NCI-H1694 treated with DMSO at 0.1 percent for 48 hours (cell line): ENCODE results near the gene USH1C.

Source experiments
- DNase-seq: peaks from one replicate; lab custom pipeline; 2025; lab: John Stamatoyannopoulos, UW

The USH1C gene

DNA sequence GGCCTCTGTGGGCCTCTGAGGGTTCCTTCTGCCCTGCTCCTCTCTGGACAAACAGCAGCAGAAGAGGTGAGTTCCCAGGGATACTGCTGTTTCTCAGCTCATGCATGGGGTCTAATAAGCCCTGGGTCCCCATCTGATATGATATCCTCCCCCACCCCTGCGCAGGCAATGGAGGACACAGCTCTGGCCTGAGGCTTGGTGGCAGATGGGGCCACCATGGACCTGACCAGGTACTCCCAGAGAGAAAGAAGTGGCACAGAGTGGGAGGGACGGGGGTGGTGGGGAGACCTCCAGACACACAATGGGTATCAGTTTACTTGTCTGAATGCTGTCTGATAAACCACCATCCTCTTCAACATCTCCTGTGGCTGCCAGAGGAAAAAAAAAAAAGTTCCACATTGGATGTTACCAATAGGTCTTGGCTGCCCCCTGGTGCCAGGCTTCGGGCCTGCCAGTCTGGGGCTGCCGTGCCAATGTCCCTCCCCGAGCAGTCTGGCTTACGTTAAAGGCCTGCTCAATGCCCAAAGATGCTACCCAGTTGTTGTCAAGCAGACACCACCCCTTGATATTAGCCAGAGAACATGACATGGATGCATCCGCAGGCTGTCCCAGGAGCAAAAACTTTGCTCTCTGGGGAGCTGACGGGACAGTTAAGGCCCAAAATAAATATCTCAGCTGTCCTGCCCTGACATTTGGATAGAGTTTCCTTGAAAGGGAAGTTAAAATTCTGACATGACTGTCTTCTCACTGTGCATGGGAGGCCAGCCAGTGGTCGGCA lies 39.7 kb downstream of the USH1C start:
- DNase-seq, result peak; percentile 61

DNA sequence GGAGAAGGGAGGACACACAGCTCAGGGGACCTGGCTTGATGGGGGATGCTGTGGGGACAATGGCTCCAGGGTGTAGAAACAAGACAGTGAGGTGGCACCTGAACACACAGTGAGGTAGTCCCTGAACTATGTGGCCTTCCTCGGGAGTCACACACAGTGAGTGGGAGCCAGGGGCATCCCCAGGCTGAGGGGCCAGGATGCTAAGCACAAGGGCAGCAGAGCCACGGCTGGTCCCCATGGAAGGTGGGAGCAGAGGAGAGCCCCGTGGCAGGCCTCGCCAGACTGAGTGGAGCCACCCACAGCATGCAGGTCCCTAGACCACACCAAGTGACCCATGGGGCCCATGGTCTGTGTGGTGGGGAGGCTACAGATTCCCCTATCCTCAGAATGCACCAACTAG lies 41.6 kb downstream of the USH1C start:
- no peak for DNase-seq

DNA sequence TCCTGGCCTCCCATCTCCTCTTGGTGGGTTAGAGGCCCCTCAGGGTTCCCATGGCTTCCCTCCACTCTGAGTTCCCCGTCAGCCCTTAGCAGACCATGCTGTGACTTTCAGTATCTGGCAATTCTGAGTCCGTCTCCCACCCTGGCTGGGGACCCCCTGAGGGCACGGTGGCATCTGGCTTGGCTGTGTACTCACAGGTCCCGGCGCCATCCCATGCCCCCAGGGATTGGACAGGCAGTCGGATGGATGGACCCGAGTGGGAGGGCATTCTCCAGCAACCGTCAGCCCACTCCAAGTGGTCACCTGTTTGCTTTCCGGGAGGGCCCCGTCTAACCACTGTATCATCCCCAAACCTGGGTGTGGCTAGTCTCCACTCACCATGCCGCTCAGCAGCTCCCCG lies 43.5 kb downstream of the USH1C start:
- DNase-seq, result no peak

DNA sequence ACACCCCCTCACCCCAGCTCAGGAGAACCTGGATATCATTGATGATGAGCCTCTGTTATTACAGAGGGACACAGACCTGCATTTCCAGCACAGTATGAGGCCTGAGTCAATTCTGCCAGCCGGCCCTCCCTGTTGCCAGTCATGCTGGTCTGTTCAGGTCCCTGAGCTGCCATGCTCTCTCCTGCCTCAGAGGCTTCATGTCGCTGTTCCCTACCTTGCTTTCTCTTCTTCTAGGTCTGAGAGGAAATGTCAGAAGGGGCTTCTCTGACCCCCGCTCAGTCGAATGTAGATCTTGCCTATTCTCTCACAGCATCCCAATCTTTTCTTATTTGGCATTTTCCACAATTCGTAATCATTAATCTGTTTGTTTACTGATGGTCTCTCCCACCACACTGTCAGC lies 45.7 kb downstream of the USH1C start:
- no peak for DNase-seq

DNA sequence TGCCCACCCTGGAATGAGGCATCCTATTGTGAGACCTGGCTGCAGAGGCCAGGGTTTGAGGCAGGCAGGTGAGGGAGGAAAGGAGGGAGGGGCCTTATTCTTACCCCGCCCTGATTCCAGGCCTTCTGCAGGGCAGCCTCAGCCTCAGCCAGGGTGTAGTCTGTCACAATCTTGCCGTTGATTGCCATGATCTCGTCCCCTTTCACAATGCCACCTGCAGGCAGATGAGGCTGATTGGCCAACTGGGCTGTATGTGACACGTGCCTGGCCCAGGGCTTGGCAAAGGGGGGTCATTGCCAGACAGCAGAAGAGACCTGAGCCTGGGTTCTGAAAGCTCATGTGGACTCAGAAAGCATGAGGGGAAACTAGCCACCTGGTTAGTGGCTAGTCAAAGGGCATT lies 46.2 kb downstream of the USH1C start:
- no peak for DNase-seq

DNA sequence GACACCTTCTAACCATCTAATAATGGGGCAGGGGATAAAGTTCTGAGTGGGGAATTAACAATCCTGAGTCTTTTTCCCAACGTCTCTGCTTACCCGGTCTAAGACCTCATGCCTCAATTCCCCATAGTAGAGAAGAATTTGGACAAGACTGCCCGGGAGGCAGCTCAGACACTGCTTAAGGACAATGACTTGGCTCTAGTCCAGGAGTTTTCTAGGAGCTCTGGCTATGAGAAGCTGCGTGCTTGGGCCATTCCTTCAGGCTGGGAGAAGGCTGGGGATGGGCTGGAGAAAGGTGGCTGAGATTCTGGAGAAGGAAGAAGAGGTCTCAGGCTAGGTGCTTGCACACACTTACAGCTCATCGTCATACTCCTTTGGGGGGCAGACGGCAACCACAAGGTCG lies 47.8 kb downstream of the USH1C start:
- no peak for DNase-seq

DNA sequence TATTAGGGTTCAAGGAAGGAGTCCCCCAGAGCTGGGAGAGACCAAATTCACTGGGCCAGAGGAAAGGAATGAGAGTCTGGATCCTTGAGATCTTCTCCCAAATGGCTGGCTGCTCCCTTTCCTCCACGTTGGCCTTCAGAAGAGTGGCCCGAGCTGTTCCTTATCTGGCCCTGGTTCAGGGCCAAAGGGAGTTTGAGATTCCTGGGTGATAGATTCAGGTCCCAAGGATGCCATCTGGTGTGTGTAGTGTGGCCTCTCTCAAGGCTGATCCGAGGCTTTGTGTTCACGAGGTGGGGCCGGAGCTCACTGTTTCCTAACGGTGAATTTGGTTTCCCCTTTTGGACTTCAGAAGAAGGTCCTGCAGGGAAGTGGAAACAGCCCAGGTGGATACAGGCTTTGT lies 50.2 kb downstream of the USH1C start:
- DNase-seq, result no peak

DNA sequence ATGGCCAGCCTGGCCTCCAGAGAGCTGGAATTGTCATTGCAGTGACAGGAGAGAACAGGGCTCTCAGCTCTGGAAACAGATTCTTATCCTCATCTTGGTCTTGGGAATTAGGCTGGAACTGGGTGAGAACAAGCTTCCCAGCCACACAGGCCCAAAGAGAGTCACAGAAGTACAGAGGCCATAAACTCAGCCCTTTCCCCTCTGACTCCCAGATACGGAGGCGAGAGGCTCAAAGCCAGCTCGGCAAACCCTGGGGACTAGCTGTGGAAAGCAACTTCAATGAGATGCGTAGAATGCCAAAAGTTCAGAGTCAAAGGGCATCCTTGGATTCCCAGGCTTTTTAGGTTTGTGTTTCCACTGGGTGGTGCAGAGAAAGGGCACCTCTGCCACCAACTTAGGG lies 53.3 kb downstream of the USH1C start:
- no peak for DNase-seq

DNA sequence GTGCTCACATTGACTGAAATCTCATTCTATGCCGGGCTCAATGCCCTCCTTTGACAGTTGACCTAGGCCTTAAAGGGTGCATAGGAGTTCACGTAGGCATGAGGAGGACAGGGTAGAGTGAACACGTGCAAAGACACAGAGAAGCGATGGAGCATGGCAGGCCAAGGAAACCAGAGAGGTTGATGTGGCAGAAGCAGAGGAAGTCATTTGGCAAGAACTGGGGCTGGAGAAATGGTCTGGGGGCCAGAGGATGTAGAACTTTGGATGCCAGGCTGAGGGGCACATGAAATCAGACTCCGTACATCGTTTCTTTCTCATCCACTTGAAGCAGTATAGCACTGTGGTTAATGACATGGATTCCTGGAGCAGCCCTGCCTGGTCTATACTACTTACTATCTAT lies 54.0 kb downstream of the USH1C start:
- no peak for DNase-seq

DNA sequence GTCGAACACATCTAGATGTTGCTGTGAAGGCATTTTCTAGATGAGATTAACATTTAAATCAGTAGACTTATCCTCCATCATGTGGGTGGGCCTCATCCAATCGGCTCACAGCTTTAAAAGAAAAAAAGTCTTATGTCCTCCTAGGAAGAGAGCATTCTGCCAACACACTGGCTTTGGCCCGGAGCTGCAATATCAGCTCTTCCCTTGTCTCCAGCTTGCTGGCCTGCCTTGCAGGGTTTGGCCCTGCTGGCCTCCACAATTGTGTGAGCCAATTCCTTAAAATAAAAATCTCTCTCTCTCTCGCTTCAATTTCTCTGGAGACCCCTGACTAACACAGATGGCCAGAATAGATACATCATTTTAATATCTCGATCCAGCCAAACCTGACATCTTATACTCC lies 54.5 kb downstream of the USH1C start:
- DNase-seq, result no peak

DNA sequence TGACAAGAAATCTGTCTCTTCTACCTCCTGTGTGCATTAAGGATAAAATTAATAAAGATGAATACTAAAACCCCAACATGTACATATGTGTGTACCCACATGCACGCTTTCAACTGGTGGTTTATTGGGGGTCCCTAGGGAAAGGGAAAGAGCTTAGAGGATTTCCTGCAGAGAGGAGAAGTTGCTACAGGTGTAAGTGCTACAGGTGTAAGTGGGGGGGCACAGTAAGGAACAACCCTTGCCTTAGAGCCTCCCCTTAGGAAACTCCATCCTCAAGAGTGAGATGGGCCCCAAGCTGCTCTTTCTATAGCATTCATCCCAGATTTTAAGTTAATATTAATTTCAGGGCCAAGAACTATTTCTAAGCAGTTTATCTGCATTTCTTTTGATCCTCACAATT lies 55.7 kb downstream of the USH1C start:
- DNase-seq, result no peak

DNA sequence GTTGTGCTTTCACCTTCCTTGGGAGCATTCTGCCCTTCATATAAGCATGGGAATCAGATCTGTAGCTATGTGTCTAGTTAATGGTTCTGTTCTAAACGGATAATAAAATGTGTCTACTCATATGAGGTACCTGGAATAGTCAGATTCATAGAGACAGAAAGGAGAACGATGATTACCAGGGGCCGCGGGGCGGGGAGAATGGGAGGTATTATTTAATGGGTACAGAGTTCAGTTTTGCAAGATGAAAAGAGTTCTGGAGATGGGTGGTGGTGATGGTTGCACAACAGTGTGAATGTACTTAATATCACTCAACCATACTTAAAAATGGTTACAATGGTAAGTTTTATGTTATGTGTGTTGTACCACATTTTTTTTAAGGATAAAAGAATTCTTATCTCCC lies 57.6 kb downstream of the USH1C start:
- DNase-seq, result no peak

DNA sequence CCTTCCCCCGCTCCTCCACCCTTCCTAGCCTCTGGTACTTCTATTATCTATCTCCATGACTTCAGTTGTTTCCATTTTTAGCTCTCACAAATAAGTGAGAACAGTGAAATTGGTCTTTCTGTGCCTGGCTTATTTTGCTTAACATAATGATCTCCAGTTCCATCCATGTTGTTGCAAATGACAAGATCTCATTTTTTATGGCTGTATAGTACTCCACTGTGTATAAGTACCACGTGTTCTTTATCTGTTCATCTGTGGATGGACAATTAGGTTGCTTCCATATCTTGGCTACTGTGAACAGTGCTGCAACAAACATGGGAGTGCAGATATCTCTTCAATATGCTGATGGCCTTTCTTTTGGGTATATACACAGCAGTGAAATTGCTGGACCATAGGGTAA lies 60.7 kb downstream of the USH1C start:
- DNase-seq, result no peak

DNA sequence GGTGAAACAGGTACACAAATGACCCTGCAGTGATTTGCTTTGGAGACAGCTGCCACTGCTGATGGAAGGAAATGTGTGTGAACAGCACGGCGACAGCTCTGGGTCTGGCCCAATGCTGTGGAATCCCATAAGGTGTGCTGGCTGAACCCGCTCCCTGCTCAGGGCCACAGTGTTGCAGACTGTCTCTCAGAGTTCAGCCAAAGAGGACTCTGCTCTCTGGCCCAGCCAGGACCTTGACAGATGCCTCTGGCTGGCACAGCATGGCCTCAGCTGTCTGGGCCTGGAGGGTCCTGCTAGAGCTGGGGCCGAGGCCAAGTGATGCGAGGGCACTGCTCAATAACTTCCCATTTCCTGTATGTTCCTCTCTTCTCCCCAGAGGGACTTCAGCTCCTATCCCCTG lies 62.3 kb downstream of the USH1C start:
- no peak for DNase-seq

DNA sequence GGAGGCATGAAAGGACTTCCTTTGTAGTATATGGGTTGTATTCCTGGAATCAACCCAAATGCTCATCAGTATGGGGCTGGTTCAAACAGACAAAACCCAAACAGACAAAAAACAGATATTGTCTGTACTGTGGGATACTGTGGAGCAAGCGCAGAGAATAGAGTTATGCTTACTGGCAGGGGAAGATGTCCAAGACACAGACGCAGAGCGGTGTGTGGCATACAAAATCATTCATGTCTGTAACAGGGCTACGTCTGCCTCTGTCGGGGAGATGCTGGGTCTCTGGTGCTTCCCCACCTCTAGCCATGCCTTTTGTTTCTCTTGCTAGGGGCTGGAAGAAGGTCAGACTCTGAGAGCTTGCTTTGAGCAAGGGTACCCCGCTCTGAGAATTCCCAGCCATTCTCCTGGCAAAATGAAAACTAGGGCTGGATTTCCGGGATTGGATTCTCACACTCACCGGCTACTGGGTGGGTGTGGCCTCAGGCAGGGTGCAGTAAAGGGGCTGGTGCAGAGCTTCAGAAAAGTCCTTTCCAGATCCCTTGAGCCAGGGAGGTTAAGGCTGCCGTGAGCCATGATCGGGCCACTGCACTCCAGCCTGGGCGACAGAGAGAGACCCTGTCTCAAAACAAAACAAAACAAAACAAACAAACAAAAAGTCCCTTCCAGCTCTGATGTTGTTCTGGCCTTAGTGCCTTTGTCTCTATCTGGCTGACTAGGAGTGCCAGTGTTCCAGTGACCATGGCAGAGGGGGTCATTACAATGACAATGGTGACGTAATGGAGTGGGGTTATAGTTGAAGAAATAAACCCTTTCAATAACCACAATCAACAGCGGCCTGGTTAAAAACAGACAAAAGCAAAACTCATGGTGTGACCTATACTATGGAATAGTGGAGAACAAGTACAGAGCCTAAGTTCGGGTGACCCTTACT lies 64.7 kb downstream of the USH1C start:
- DNase-seq, result peak; percentile 19

DNA sequence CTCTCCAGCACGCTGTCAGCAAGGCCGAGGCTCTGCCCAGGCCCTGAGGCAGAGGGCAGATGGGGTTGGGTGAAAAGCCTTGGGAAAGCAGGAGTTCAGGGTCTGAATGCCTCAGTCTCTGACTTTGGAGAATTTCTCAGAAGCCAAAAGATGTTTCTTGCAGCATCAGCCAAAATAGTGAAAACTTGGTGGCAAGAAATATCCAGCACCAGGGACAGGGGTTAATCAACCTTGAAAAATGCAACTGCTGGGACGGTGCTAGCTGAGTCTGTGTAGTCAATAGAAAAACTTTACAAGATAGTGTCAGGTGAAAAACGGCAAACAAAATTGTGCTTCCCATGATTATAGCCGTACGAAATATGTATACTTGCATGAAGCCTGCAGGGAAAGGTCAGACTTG lies 66.1 kb downstream of the USH1C start:
- no peak for DNase-seq

DNA sequence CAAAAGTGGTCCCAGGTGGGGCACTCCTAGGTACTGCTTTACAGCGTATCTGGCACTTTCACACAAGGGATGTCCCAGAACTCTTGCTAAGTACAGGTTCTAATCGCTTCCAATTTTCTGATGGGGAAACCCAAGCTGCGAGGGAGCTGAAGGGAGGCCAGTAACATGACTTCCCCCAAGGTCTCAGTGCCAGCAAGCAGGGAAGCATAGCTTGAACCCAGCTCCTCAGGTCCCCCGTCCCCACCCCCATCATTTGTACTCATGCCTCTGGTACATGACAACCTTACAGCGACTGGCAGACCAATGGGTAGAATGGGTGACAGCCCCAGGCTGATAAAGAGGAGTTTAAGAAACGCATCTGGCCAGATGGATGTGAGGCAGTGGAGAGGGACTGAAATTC lies 66.9 kb downstream of the USH1C start:
- no peak for DNase-seq

DNA sequence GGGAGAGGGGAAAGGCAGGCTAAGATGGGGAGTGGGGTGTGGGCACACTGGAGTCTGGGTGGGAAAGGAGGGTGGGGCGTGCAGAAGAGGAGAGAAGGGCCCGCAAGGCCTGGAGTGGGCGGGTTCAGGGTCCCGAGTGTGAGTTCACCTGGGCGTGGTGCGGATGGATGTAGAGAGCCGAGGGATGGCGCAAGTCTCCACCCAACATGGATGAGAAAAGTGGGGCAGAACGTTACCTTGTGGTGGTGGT lies 67.2 kb downstream of the USH1C start:
- no peak for DNase-seq

DNA sequence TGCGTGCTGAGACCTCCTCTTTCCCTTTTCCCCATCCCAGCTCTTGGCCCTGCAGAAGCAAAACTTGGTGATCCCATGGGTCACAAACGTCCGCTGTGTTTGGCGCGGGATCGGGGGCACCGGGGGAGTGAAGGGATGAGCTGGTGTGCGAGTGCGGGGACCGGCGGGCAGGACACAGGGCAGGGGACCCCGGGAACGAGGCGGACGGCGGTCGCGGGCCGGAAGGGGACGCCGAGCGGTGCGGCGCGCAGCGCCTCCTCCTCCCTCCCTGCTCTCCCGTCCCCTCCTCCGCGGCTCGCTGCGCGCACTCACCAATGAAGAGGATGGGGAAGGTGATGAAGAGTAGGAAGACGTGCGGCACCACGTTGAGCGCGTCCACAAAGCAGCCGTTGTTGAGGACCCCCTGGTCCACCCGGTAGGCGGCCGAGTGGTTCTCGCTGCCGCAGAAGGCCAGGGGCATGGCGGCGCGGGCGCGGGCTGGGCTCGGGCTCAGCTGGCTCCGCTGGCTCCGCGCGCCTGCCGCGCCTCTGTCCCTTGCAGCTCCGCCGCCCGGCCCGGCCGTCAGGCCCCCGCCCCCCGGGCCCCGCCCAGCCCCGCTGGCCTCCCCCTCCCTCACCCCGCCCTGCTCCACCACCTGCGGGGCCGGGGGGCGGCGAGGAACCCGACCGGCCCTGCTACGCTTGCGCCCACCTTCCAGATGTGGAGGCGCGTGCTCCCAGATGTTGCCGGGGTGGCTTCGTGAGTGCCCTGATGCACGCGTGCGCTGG lies 67.7 kb downstream of the USH1C start, which contains the start of gene ABCC8:
Gene ABCC8, minus strand, starts transcription at position 529 of the 767 bp plus-strand sequence. Its CDS starts 69 bp downstream, at position 460.
- DNase-seq, result no peak

DNA sequence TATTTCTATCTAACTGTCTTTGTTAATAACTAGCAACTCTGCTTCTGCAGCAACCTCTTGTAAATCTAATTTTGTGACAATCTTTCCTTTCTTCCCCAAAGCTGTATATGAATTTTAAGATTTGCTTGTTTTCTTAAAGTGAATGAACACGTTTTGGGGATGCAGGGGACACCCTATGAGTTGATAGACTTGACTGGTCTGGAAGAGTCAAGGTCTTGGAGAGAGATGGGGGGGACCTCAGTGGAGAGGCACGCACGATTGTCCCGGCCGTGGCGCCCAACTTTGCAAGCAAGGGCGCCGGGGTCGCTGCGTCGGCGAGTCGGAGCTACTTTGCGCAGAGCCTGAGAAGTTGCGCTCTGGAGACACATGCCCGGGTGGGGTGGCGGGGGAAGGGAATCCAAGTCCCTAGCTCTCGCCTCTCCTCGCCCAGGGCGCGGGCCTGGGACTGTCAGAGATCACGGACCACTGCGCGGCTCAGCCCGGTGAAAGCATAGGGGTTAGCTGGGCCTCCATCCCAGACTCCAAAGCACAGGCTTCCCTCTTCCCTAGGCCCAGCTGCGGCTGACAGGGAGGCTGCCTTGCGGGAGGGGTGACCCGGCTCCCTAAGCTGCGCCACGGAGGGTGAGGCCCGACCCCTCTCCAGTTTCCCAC lies 68.4 kb downstream of the USH1C start:
- no peak for DNase-seq

DNA sequence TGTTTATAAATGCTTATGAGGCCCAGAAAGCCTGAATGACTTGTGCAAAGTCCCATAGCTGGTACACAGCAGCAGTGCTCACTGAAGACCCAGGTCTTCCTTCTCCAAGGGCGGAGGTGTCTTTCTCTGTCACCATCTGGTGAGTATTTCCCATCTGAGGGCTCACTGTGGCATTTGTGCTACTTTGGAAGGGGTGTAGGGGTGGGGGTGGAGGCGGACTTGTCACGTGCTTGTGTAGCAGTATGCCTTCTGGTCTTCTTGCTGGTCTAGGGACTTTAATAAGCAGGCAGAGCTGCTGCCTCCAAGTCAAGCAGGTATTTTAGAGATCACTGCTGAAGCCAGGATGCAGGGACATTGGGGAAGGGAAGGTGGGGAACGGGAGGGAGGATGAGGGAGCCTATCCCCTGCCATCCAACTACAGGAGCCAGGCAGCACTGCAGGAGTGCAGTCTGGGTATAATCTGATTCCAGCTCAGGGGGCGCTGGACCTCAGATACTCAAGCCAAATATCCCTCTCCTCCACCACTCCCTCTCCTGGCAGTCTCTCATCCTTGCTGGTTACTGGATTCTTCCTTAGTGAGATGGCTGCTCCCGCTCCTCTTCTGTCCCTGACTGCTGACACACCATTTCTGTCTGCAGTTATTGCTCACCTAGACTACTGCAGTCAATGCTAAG lies 71.0 kb downstream of the USH1C start:
- DNase-seq, result no peak

DNA sequence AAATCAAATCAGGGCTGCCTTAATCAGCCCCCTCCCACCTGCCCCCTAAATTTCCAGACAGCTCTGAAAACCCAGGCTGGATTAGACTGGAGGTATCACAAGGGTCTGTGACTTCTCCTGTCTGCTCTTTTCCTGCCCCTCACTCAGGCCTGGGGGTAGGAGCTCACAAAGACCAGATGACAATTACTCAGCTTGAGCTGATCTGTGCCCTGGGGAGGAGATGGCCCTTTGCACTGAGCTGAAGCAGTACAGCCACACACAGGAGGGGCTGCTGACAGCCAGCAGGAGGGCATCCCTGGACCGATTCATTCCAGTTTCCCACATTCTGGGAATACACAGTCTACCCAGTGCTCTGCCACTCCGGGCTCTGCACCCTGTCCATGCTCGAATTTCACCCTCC lies 71.7 kb downstream of the USH1C start:
- no peak for DNase-seq
